ENCODE measurements around the gene ELL2. TPM values are rescaled to one million over a fixed set of nuclear protein-coding genes. Genes with fewer than 3 reads are reported as not detected.

The ELL2 gene
- polyA plus RNA-seq, 1 experiment: 131 TPM

DNA sequence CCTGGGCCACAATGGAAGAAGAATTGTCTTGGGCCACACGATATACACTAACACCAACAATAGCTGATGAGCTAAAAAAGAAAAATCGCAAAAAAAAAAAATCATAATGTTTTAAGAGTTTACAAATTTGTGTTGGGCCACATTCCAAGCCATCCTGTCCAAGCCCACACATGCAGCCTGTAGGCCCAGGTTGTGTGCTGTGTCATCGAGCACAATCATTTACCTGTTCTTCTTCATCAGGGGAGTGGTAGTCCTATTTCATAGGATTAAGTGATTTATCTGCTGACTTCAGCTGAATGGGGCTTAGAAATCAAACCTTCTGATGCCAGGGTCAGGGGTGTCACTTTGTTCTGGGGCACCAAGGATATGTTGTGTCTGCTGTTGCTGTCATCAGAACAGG, 44.6 kb upstream of the ELL2 start:
- Histone ChIP-seq H3K27me3 (ENCODE audit: control insufficient read depth, insufficient read depth, low read length) (no peaks in the 10 kb centered on the region), H3K27ac (ENCODE audit: low read depth, low read length) (no peak overlapping the region), H3K9me3 (ENCODE audit: control insufficient read depth, insufficient read depth, low read length) (no peaks in the 10 kb centered on the region), H3K4me3 (ENCODE audit: low read depth, low read length) (no peak overlapping the region)
- POLR2A ChIA-PET: no interaction called here
- TF ChIP-seq, protein P1, sequence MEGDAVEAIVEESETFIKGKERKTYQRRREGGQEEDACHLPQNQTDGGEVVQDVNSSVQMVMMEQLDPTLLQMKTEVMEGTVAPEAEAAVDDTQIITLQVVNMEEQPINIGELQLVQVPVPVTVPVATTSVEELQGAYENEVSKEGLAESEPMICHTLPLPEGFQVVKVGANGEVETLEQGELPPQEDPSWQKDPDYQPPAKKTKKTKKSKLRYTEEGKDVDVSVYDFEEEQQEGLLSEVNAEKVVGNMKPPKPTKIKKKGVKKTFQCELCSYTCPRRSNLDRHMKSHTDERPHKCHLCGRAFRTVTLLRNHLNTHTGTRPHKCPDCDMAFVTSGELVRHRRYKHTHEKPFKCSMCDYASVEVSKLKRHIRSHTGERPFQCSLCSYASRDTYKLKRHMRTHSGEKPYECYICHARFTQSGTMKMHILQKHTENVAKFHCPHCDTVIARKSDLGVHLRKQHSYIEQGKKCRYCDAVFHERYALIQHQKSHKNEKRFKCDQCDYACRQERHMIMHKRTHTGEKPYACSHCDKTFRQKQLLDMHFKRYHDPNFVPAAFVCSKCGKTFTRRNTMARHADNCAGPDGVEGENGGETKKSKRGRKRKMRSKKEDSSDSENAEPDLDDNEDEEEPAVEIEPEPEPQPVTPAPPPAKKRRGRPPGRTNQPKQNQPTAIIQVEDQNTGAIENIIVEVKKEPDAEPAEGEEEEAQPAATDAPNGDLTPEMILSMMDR (IDR thresholded peaks at IDR 0.05; ENCODE audit: low read depth, low read length): no peak
- CTCF ChIA-PET: no interaction called here
- no peak for DNase-seq (ENCODE audit: low read depth, low spot score)

DNA sequence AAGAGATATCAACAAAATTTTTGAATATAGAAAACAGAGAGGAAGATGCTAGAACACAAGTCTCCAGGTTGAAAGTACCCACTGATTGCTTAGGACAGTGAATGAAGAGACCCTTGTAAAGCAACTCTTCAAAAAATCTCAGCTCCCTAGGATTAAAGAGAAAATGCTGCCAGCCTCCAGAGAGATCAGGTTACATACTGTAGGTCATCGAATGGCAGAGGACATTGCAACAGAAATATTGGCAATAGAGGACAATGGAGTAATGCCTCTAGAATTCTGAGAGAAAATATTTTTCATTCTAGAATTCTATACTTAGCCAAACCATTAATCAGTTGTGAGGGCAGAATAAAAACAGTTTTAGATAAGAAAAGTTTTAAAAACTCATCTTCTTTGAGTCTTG, 43.1 kb upstream of the ELL2 start:
- no peak overlapping the region for H3K4me3 ChIP-seq (ENCODE audit: low read depth, low read length)
- CTCF ChIA-PET: no interaction called here
- POLR2A ChIA-PET: no interaction called here
- TF ChIP-seq, protein P1 (IDR thresholded peaks at IDR 0.05; ENCODE audit: low read depth, low read length): no peak
- no peaks in the 10 kb centered on the region for H3K27me3 ChIP-seq (ENCODE audit: control insufficient read depth, insufficient read depth, low read length)
- DNase-seq (ENCODE audit: low read depth, low spot score): no peak
- no peak overlapping the region for H3K27ac ChIP-seq (ENCODE audit: low read depth, low read length)
- H3K9me3 ChIP-seq (ENCODE audit: control insufficient read depth, insufficient read depth, low read length): no peaks in the 10 kb centered on the region

DNA sequence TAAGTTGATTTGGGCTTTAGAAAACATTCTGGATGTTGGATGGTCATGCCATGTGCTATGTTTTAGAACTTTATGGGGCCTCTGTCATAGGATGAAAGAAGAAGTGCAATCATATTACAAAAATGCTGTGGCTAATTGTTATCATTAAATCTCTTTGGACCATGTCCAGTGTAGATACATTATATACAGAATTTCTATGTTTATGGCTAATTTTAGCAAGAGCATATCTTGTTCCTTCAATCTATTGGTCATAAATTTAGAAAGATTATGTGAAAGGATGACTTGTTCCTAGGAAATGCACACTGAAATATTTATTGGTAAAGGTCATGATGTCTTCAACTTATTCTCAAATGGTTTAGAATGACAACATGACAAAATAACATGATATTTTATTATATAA, 42.4 kb upstream of the ELL2 start:
- TF ChIP-seq, protein P1 (IDR thresholded peaks at IDR 0.05; ENCODE audit: low read depth, low read length): no peak
- Histone ChIP-seq H3K4me3 (ENCODE audit: low read depth, low read length) (no peak overlapping the region), H3K9me3 (ENCODE audit: control insufficient read depth, insufficient read depth, low read length) (no peaks in the 10 kb centered on the region), H3K27me3 (ENCODE audit: control insufficient read depth, insufficient read depth, low read length) (no peaks in the 10 kb centered on the region), H3K27ac (ENCODE audit: low read depth, low read length) (no peak overlapping the region)
- ChIA-PET CTCF (interaction anchor here (0.7 kb wide), 1 partner anchor 14 kb away, joined by 5 read pairs; no protein-coding TSS in a partner anchor), POLR2A (interaction anchor here (0.7 kb wide), 1 partner anchor 27 kb away, joined by 3 read pairs; no protein-coding TSS in a partner anchor)
- no peak for DNase-seq (ENCODE audit: low read depth, low spot score)

DNA sequence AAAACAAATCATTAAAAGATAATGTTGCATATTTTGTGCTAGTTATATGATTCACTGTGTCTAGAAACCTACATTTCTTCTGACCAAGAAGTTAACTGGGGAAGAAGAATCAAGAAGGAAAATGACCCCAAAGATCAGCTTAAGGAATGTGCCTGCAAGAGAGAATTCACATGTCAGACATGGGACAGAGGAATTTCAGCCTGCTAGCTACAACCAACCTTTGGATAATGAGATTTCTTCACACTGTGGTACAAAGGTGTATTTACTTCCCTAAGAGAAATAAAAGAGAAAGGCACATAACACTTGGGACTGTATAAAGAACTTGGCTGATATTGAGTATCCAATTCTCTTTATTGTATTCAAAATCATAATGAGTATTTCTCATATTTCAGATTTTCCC, 39.6 kb upstream of the ELL2 start:
- TF ChIP-seq, protein P1 (IDR thresholded peaks at IDR 0.05; ENCODE audit: low read depth, low read length): no peak
- H3K27me3 ChIP-seq (ENCODE audit: control insufficient read depth, insufficient read depth, low read length): no peaks in the 10 kb centered on the region
- no peak overlapping the region for H3K27ac ChIP-seq (ENCODE audit: low read depth, low read length)
- H3K9me3 ChIP-seq (ENCODE audit: control insufficient read depth, insufficient read depth, low read length): no peaks in the 10 kb centered on the region
- H3K4me3 ChIP-seq (ENCODE audit: low read depth, low read length): no peak overlapping the region
- CTCF ChIA-PET: no interaction called here
- POLR2A ChIA-PET: interaction anchor here (0.9 kb wide), 1 partner anchor 15 kb away, joined by 5 read pairs; no protein-coding TSS in a partner anchor
- DNase-seq (ENCODE audit: low read depth, low spot score): no peak

DNA sequence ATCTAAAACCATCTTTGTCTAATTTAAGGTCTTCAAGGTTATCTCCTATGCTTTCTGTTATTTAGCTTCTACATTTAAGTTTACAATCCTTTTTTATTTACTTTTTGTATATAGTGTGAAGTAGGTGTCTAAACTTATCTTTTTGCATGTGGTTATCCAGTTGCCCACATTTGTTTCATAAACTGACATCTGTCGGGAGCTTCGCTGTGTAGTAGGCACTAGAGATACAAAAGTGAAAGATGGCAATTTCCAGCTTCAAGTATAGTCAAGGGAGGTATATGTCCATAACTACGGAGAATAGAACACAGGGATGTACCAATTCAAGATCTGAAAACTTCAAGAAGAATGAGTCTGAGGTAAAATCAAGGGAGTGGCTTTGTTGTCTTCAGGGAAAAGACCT, 38.7 kb upstream of the ELL2 start:
- H3K4me3 ChIP-seq (ENCODE audit: low read depth, low read length): no peak overlapping the region
- DNase-seq (ENCODE audit: low read depth, low spot score): no peak
- TF ChIP-seq, protein P1 (IDR thresholded peaks at IDR 0.05; ENCODE audit: low read depth, low read length): no peak
- H3K9me3 ChIP-seq (ENCODE audit: control insufficient read depth, insufficient read depth, low read length): no peaks in the 10 kb centered on the region
- POLR2A ChIA-PET: no interaction called here
- H3K27ac ChIP-seq (ENCODE audit: low read depth, low read length): no peak overlapping the region
- CTCF ChIA-PET: no interaction called here
- H3K27me3 ChIP-seq (ENCODE audit: control insufficient read depth, insufficient read depth, low read length): no peaks in the 10 kb centered on the region
